ENCODE results near the gene MICAL3. TPM values are rescaled to one million over a fixed set of nuclear protein-coding genes. Genes with fewer than 3 reads are reported as not detected.

The MICAL3 gene
- total and polyA plus RNA-seq, 3 donors from 2014 or later = 103 to 106 (median 104) TPM

GRCh38 chr22:18050065-18050464 lies 25.7 kb upstream of the MICAL3 start:
- intact Hi-C loops (cut with DNase I; ENCODE audit: low total_unique reads) = no loop called here
- Histone ChIP-seq H3K27ac (no peak overlapping the region), H3K4me1 (peaks cover 6% of the 10 kb centered on the region), H3K36me3 (ENCODE audit: low read depth, missing control alignments) (no peaks in the 10 kb centered on the region), H3K9me3 (no peaks in the 10 kb centered on the region), H3K4me3 (no peak overlapping the region), H3K27me3 (no peaks in the 10 kb centered on the region)
- no peak for TF ChIP-seq POLR2A (IDR thresholded peaks at IDR 0.05)
- TF ChIP-seq, protein P1, sequence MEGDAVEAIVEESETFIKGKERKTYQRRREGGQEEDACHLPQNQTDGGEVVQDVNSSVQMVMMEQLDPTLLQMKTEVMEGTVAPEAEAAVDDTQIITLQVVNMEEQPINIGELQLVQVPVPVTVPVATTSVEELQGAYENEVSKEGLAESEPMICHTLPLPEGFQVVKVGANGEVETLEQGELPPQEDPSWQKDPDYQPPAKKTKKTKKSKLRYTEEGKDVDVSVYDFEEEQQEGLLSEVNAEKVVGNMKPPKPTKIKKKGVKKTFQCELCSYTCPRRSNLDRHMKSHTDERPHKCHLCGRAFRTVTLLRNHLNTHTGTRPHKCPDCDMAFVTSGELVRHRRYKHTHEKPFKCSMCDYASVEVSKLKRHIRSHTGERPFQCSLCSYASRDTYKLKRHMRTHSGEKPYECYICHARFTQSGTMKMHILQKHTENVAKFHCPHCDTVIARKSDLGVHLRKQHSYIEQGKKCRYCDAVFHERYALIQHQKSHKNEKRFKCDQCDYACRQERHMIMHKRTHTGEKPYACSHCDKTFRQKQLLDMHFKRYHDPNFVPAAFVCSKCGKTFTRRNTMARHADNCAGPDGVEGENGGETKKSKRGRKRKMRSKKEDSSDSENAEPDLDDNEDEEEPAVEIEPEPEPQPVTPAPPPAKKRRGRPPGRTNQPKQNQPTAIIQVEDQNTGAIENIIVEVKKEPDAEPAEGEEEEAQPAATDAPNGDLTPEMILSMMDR (IDR thresholded peaks at IDR 0.05) = no peak
- 76 to 80% methylated on average over 5 of the region's 5 CpGs for WGBS, 2 donors
- no peak for DNase-seq

DNA sequence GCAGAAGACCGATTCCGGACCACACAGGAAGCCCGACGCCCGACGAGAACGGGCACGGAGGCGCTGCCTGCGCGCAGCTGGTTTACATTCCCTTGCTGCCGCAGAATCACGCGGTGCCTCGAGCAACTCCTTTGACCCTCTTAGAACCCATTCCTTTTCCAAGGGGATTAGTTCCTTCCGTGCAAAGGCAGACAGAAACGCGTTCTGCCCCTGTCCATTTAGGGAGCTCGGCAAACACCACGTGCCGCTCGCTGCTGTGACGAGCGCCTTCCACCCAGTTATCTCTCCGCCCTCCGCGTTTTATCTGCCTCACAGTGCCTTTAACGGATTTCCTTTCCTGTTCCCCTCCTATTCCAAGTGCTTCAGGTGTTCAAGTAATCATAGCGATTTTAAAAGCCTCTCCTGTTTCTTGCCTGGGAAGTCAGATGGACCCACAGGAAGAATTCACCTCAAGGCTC lies 24.1 kb upstream of the MICAL3 start:
- 53 to 61% methylated on average over 28 to 29 of the region's 29 CpGs for WGBS, 2 donors
- peak overlapping the region in 1 of 2 donors; percentile 9 for H3K4me3 ChIP-seq
- peaks cover 19% of the 10 kb centered on the region for H3K4me1 ChIP-seq
- no peaks in the 10 kb centered on the region for H3K36me3 ChIP-seq (ENCODE audit: low read depth, missing control alignments)
- no peak for TF ChIP-seq POLR2A (IDR thresholded peaks at IDR 0.05)
- TF ChIP-seq, protein P1 (IDR thresholded peaks at IDR 0.05) = no peak
- peak overlapping the region in 1 of 2 donors; percentile 50 for H3K27ac ChIP-seq
- intact Hi-C loops (cut with DNase I; ENCODE audit: low total_unique reads) = no loop called here
- DNase-seq = peak; percentile 46
- H3K27me3 ChIP-seq = no peaks in the 10 kb centered on the region
- no peaks in the 10 kb centered on the region for H3K9me3 ChIP-seq

- no peak for TF ChIP-seq POLR2A (IDR thresholded peaks at IDR 0.05)
- TF ChIP-seq, protein P1 (IDR thresholded peaks at IDR 0.05) = no peak
- Histone ChIP-seq H3K4me3 (peak overlapping the region in 1 of 2 donors; percentile 9), H3K9me3 (no peaks in the 10 kb centered on the region), H3K4me1 (peaks cover 19% of the 10 kb centered on the region), H3K36me3 (ENCODE audit: low read depth, missing control alignments) (no peaks in the 10 kb centered on the region), H3K27ac (peak overlapping the region in 1 of 2 donors; percentile 50), H3K27me3 (no peaks in the 10 kb centered on the region)
- intact Hi-C loops (cut with DNase I; ENCODE audit: low total_unique reads) = no loop called here
- no peak for DNase-seq
- 39 to 60% methylated on average over 9 of the region's 9 CpGs for WGBS, 2 donors
These were observed 23.7 kb upstream of the MICAL3 start for GRCh38 chr22:18048041-18048440.

DNA sequence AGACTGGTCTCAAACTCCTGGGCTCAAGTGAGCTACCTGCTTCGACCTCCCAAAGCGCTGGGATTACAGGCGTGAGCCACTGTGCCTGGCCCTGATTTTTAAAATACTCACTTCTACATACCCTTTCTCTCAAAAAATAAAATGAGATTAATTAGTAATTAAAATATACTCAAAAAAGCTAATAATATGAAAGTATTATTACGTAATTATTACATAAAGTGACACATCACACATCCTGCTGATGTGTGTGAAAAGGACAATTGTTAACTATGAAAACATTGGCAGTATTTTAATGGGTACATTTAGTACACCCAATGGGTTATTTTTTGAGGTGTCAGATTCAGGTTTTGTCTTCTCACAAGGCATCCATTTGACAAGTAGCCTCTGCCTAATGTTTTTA lies 21.4 kb upstream of the MICAL3 start:
- Histone ChIP-seq H3K4me3 (no peak overlapping the region), H3K27ac (no peak overlapping the region), H3K27me3 (no peaks in the 10 kb centered on the region), H3K9me3 (no peaks in the 10 kb centered on the region), H3K4me1 (peaks cover 19% of the 10 kb centered on the region), H3K36me3 (ENCODE audit: low read depth, missing control alignments) (no peaks in the 10 kb centered on the region)
- no peak for DNase-seq
- intact Hi-C loops (cut with DNase I; ENCODE audit: low total_unique reads) = no loop called here
- no peak for TF ChIP-seq POLR2A (IDR thresholded peaks at IDR 0.05)
- 93 to 96% methylated on average over 4 of the region's 4 CpGs for WGBS, 2 donors

GRCh38 chr22:18044548-18045271 lies 20.3 kb upstream of the MICAL3 start:
- intact Hi-C loops (cut with DNase I; ENCODE audit: low total_unique reads) = no loop called here
- peak; percentile 90 for DNase-seq
- no peak for TF ChIP-seq POLR2A (IDR thresholded peaks at IDR 0.05)
- TF ChIP-seq, protein P1 (IDR thresholded peaks at IDR 0.05) = no peak

More at GRCh38 chr22:18044548-18045271, 20.3 kb upstream of the MICAL3 start:
- Histone ChIP-seq H3K9me3 (no peaks in the 10 kb centered on the region), H3K27me3 (no peaks in the 10 kb centered on the region), H3K27ac (peak overlapping the region; percentile 27 to 84), H3K36me3 (ENCODE audit: low read depth, missing control alignments) (no peaks in the 10 kb centered on the region), H3K4me1 (peaks cover 19% of the 10 kb centered on the region), H3K4me3 (no peak overlapping the region)
- WGBS, 2 donors = 28 to 32% methylated on average over 11 of the region's 11 CpGs

Measured in testis (tissue), 3 donors.